ENCODE data around the gene TMEM63A. TPM values are rescaled to one million over a fixed set of nuclear protein-coding genes. Genes with fewer than 3 reads are reported as not detected.

TMEM63A gene
- polyA plus RNA-seq, 1 donor (not counting 4 experiments of a cell fraction or from before 2014, with no cell fraction given): 16.5 TPM

GRCh38 chr1:225879521-225880221 lies 2.5 kb downstream of the TMEM63A start:
- Histone ChIP-seq H3K27me3 (ENCODE audit: control insufficient read depth, extremely low read depth, insufficient read depth, low read length) (no peaks in the 10 kb centered on the region), H3K4me1 (ENCODE audit: control insufficient read depth, extremely low read depth, insufficient read depth, low read length) (peaks cover 33% of the 10 kb centered on the region), H3K36me3 (ENCODE audit: control insufficient read depth in 2 of 2, extremely low read depth in 1 of 2, insufficient read depth in 2 of 2, low read length in 2 of 2) (peaks cover 3 to 4% of the 10 kb centered on the region in 2 experiments), H3K9me3 (ENCODE audit: control insufficient read depth, low read depth, low read length) (no peaks in the 10 kb centered on the region), H3K4me2 (ENCODE audit: control insufficient read depth, extremely low read depth, insufficient read depth, low read depth, low read length) (no peak overlapping the region), H4K20me1 (ENCODE audit: control insufficient read depth, extremely low read depth, insufficient read depth, low read length) (peaks cover 26% of the 10 kb centered on the region), H3K9ac (ENCODE audit: control insufficient read depth, extremely low read depth, insufficient read depth, low read length) (no peak overlapping the region), H3K79me2 (ENCODE audit: control insufficient read depth, insufficient read depth, low read length) (peaks cover 7% of the 10 kb centered on the region), H3K4me3 (ENCODE audit: control insufficient read depth in 2 of 3, extremely low read depth in 1 of 3, insufficient read depth in 2 of 3, low read depth in 1 of 3, low read length in 3 of 3) (no peak overlapping the region), H3K9me1 (ENCODE audit: control insufficient read depth, extremely low read depth, insufficient read depth, low read length) (peaks cover 6% of the 10 kb centered on the region), H3K27ac (ENCODE audit: control insufficient read depth, insufficient read depth, low read length) (no peak overlapping the region), H2AFZ (ENCODE audit: control insufficient read depth, low read length) (no peak overlapping the region)
- TF ChIP-seq EZH2 (IDR thresholded peaks at IDR 0.05; ENCODE audit: low read length) (no peak), CTCF (optimal IDR thresholded peaks at IDR 0.05 in 1 of 3, IDR thresholded peaks at IDR 0.05 in 1 of 3, conservative IDR thresholded peaks at IDR 0.05 in 1 of 3; ENCODE audit: extremely low read depth in 1 of 3, insufficient read depth in 2 of 3, low read length in 3 of 3) (no peak)
- no peak for FAIRE-seq
- DNase-seq (ENCODE audit: low read depth, low spot score): no peak
- dilution Hi-C loops (cut with MboI; ENCODE audit: extremely low pct_ligation_motif_present, low sequenced_read_pairs): no loop called here

- no peaks in the 10 kb centered on the region for H3K9me3 ChIP-seq (ENCODE audit: control insufficient read depth, low read depth, low read length)
- no peak overlapping the region for H3K4me3 ChIP-seq (ENCODE audit: control insufficient read depth in 2 of 3, extremely low read depth in 1 of 3, insufficient read depth in 2 of 3, low read depth in 1 of 3, low read length in 3 of 3)
- no peak overlapping the region for H3K27ac ChIP-seq (ENCODE audit: control insufficient read depth, insufficient read depth, low read length)
- H3K4me2 ChIP-seq (ENCODE audit: control insufficient read depth, extremely low read depth, insufficient read depth, low read depth, low read length): no peak overlapping the region
- no peaks in the 10 kb centered on the region for H3K27me3 ChIP-seq (ENCODE audit: control insufficient read depth, extremely low read depth, insufficient read depth, low read length)
- TF ChIP-seq CTCF (optimal IDR thresholded peaks at IDR 0.05 in 1 of 3, IDR thresholded peaks at IDR 0.05 in 1 of 3, conservative IDR thresholded peaks at IDR 0.05 in 1 of 3; ENCODE audit: extremely low read depth in 1 of 3, insufficient read depth in 2 of 3, low read length in 3 of 3) (no peak), EZH2 (IDR thresholded peaks at IDR 0.05; ENCODE audit: low read length) (no peak)
- no peak overlapping the region for H3K9ac ChIP-seq (ENCODE audit: control insufficient read depth, extremely low read depth, insufficient read depth, low read length)
- H3K79me2 ChIP-seq (ENCODE audit: control insufficient read depth, insufficient read depth, low read length): peaks cover 7% of the 10 kb centered on the region
- H4K20me1 ChIP-seq (ENCODE audit: control insufficient read depth, extremely low read depth, insufficient read depth, low read length): peaks cover 26% of the 10 kb centered on the region
- H3K36me3 ChIP-seq (ENCODE audit: control insufficient read depth in 2 of 2, extremely low read depth in 1 of 2, insufficient read depth in 2 of 2, low read length in 2 of 2): peaks cover 11 to 14% of the 10 kb centered on the region in 2 experiments
- DNase-seq (ENCODE audit: low read depth, low spot score) (no peak), FAIRE-seq (no peak)
- dilution Hi-C loops (cut with MboI; ENCODE audit: extremely low pct_ligation_motif_present, low sequenced_read_pairs): no loop called here
- peaks cover 6% of the 10 kb centered on the region for H3K9me1 ChIP-seq (ENCODE audit: control insufficient read depth, extremely low read depth, insufficient read depth, low read length)
- peaks cover 33% of the 10 kb centered on the region for H3K4me1 ChIP-seq (ENCODE audit: control insufficient read depth, extremely low read depth, insufficient read depth, low read length)
- H2AFZ ChIP-seq (ENCODE audit: control insufficient read depth, low read length): no peak overlapping the region
Measured at GRCh38 chr1:225878282-225878681, 3.9 kb downstream of the TMEM63A start.

All from keratinocyte (primary cell).